ENCODE measurements around the gene LRRC8B. TPM values are rescaled to one million over a fixed set of nuclear protein-coding genes. Genes with fewer than 3 reads are reported as not detected.

LRRC8B gene
- total and polyA plus RNA-seq, 9 of the 15 experiments (the other 6 are each of a cell fraction or from before 2014, with no cell fraction given), result 4.3 to 43.7 (median 14.4) TPM

- TF ChIP-seq ELK3 (CRISPR knock-in tag; IDR thresholded peaks at IDR 0.05) (no peak), EP400 (IDR thresholded peaks at IDR 0.05) (no peak), GTF2B (IDR thresholded peaks at IDR 0.05; ENCODE audit: extremely low read depth, insufficient read length) (no peak), HNRNPLL (IDR thresholded peaks at IDR 0.05; ENCODE audit: low read depth, low read length, poor library complexity, severe bottlenecking) (peak; percentile 72), JUN (IDR thresholded peaks at IDR 0.05; ENCODE audit: borderline replicate concordance, low read depth, low read length) (no peak), JUN (CRISPR knock-in tag; IDR thresholded peaks at IDR 0.05; ENCODE audit: borderline replicate concordance) (no peak), ZNF24 (IDR thresholded peaks at IDR 0.05) (0 out of 2 replicates have a peak, but pooled peaks have one; percentile 17), MTA3 (IDR thresholded peaks at IDR 0.05; ENCODE audit: borderline replicate concordance) (peak; percentile 65; the same call in 1 of the 2 replicates), ZKSCAN8 (CRISPR knock-in tag; IDR thresholded peaks at IDR 0.05) (no peak), ZBTB17 (CRISPR knock-in tag; IDR thresholded peaks at IDR 0.05) (no peak), NFXL1 (CRISPR knock-in tag; IDR thresholded peaks at IDR 0.05) (no peak), POU5F1 (IDR thresholded peaks at IDR 0.05; ENCODE audit: borderline replicate concordance, low read depth, low read length, partially characterized antibody) (no peak), XRCC3 (IDR thresholded peaks at IDR 0.05) (no peak), MITF (IDR thresholded peaks at IDR 0.05) (no peak), E2F3 (CRISPR knock-in tag; IDR thresholded peaks at IDR 0.05) (no peak), NONO (IDR thresholded peaks at IDR 0.05; ENCODE audit: low read depth in 2 of 2, low read length in 1 of 2) (peak in 1 of 2 experiments; percentile 83; a peak in 2 of 4 replicates), TRIM24 (IDR thresholded peaks at IDR 0.05) (no peak), ETV6 (IDR thresholded peaks at IDR 0.05; ENCODE audit: borderline replicate concordance in 1 of 2, low read depth in 2 of 2, low read length in 1 of 2) (no peak), ETV6 (CRISPR knock-in tag; IDR thresholded peaks at IDR 0.05; ENCODE audit: borderline replicate concordance) (no peak), ZBED1 (IDR thresholded peaks at IDR 0.05) (no peak), RBFOX2 (IDR thresholded peaks at IDR 0.05; ENCODE audit: low read depth, low read length) (no peak), TCF3 (CRISPR knock-in tag; IDR thresholded peaks at IDR 0.05) (0 out of 2 replicates have a peak, but pooled peaks have one; percentile 6), RFX7 (CRISPR knock-in tag; IDR thresholded peaks at IDR 0.05) (no peak), U2AF2 (optimal IDR thresholded peaks at IDR 0.05; ENCODE audit: low read depth, low read length) (no peak), NR2C2 (CRISPR knock-in tag; IDR thresholded peaks at IDR 0.05) (no peak), NR2C2 (tag; IDR thresholded peaks at IDR 0.05) (peak; percentile 27; the same call in 1 of the 2 replicates), NRF1 (conservative IDR thresholded peaks at IDR 0.05 in 1 of 2, IDR thresholded peaks at IDR 0.05 in 1 of 2) (peak; percentile 83 to 84), CBX2 (IDR thresholded peaks at IDR 0.05; ENCODE audit: insufficient read depth, low read length, poor library complexity, severe bottlenecking) (no peak), RB1 (IDR thresholded peaks at IDR 0.05; ENCODE audit: low read depth) (peak; percentile 86)
Observed at GRCh38 chr1:89632657-89633247, 108.1 kb downstream of the LRRC8B start, which contains the start of gene LRRC8C (continued).
